B cell (primary cell): ENCODE measurements around the gene PJVK.

Experiments used
- EZH2 ChIP-seq: IDR thresholded peaks from 2 replicates; pipeline ENCODE4 v1.6.1; 2012; ENCODE audit warnings: borderline replicate concordance, low read depth, mild to moderate bottlenecking, moderate library complexity, low read length; ENCODE audit not compliant: insufficient read depth, poor library complexity, severe bottlenecking
- TF ChIP-seq, protein P1 (sequence below): fragments of 200-600 bp; IDR thresholded peaks from one replicate; pipeline ENCODE4 v1.8.0; 2022; ENCODE audit warnings: antibody characterized with exemption, mild to moderate bottlenecking

DNA sequence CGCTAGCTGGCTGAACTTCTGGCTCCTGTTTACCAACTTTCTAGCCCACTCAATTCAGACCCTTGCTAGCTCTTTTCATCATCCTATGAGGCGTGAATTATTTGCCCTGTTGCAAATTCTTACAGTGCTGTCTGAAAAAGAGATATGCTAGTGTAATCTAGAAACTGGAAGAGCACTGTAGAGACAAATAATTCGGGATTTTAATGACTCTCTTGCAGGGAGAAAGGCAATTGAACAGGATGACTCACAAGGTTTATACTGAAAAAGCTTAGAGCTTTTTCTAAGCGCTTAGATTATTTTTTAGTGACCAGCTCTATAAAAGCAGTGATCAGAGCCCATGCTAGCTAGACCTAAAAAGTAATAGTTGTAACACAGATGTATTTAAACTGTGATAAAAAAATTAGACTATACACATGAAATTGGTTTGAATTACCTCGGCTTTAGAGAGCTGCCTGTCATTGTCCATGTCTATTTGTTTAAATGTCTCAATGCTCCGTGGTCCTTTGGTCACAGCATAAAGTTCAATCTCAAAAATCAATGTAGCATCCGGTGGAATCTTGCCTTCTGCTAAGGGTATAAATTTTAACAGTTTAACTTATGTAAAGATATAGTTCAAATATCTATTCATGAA lies 18.2 kb downstream of the PJVK start:
- TF ChIP-seq, protein P1, sequence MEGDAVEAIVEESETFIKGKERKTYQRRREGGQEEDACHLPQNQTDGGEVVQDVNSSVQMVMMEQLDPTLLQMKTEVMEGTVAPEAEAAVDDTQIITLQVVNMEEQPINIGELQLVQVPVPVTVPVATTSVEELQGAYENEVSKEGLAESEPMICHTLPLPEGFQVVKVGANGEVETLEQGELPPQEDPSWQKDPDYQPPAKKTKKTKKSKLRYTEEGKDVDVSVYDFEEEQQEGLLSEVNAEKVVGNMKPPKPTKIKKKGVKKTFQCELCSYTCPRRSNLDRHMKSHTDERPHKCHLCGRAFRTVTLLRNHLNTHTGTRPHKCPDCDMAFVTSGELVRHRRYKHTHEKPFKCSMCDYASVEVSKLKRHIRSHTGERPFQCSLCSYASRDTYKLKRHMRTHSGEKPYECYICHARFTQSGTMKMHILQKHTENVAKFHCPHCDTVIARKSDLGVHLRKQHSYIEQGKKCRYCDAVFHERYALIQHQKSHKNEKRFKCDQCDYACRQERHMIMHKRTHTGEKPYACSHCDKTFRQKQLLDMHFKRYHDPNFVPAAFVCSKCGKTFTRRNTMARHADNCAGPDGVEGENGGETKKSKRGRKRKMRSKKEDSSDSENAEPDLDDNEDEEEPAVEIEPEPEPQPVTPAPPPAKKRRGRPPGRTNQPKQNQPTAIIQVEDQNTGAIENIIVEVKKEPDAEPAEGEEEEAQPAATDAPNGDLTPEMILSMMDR = no peak
- TF ChIP-seq EZH2 = no peak
